Smooth muscle cell (in vitro differentiated cells): Measurements from ENCODE around the gene RIBC2. TPM values are rescaled to one million over a fixed set of nuclear protein-coding genes. Genes with fewer than 3 reads are reported as not detected.
A peak's percentile ranks its signal among the peaks of the same experiment; 100 is the strongest.
"Not testable (repeated sequence)": the region's sequence is repeated elsewhere in the genome, so short reads cannot be mapped to it uniquely, and the experiment has no call there.

Source experiments
- DNase-seq: peaks from one replicate; lab custom pipeline; 2025; ENCODE audit not compliant: unreplicated experiment; lab: John Stamatoyannopoulos, UW
- H2AFZ ChIP-seq: fragments of 200-600 bp; sonication (generic); 2 replicates; pipeline ENCODE4 v1.6.0; 2016; ENCODE audit warnings: antibody characterized with exemption, low read depth, mild to moderate bottlenecking
- H3F3A ChIP-seq: fragments of 200-600 bp; sonication (generic); 2 replicates; pipeline ENCODE4 v1.6.0; 2017; ENCODE audit warnings: antibody characterized with exemption, low read depth
- H3K27ac ChIP-seq: fragments of 200-600 bp; sonication (generic); 2 replicates; pipeline ENCODE4 v1.5.1; 2016; ENCODE audit warnings: low read depth, mild to moderate bottlenecking
- H3K27me3 ChIP-seq: fragments of 200-600 bp; sonication (generic); 2 replicates; pipeline ENCODE4 v1.6.1; 2016; ENCODE audit warnings: low read depth, mild to moderate bottlenecking
- H3K36me3 ChIP-seq: fragments of 200-600 bp; sonication (generic); 2 replicates; pipeline ENCODE4 v1.5.1; 2016; ENCODE audit warnings: low read depth
- H3K4me1 ChIP-seq: fragments of 200-600 bp; sonication (generic); 2 replicates; pipeline ENCODE4 v1.5.1; 2016; ENCODE audit warnings: low read depth
- H3K4me2 ChIP-seq: fragments of 200-600 bp; sonication (generic); 2 replicates; pipeline ENCODE4 v1.6.0; 2016; ENCODE audit warnings: mild to moderate bottlenecking
- H3K4me3 ChIP-seq: fragments of 200-600 bp; sonication (generic); 2 replicates; pipeline ENCODE4 v1.5.1; 2016; ENCODE audit warnings: mild to moderate bottlenecking
- H3K79me2 ChIP-seq: fragments of 200-600 bp; sonication (generic); 2 replicates; pipeline ENCODE4 v1.6.0; 2016; ENCODE audit warnings: low read depth, mild to moderate bottlenecking
- H3K9ac ChIP-seq: fragments of 200-600 bp; sonication (generic); 2 replicates; pipeline ENCODE4 v1.6.0; 2016; ENCODE audit warnings: low read depth
- H3K9me3 ChIP-seq: fragments of 200-600 bp; sonication (generic); replicated peaks from 2 replicates; pipeline ENCODE4 v1.5.1; 2016; ENCODE audit warnings: low read depth
- H4K20me1 ChIP-seq: fragments of 200-600 bp; sonication (generic); 2 replicates; pipeline ENCODE4 v1.6.0; 2016; ENCODE audit warnings: low read depth
- WGBS: methylation state at CpG from one replicate; pipeline ENCODE4 v1.1.7; 2016; ENCODE audit warnings: low lambda C conversion rate; 5-methylcytosine and 5-hydroxymethylcytosine counted together
- polyA plus RNA-seq: library from polyadenylated mRNA; unstranded; fragments of >200 nt; fragmentation: Nextera tagmentation; extraction: Ambion mirVana; gene quantifications from 2 replicates; pipeline ENCODE4 v1.2.1, GENCODE V29; 2016
- total RNA-seq: library from RNA; depleted of rRNA; stranded (reverse); fragments of >200 nt; gene quantifications from 2 replicates; pipeline ENCODE4 v1.2.3, GENCODE V29; 2014
- TF ChIP-seq, protein P1 (sequence below): fragments of 200-600 bp; sonication (generic); IDR thresholded peaks from 2 replicates; pipeline ENCODE4 v1.5.1; 2017; ENCODE audit warnings: borderline replicate concordance, mild to moderate bottlenecking, antibody characterized with exemption; ENCODE audit not compliant: insufficient read depth, poor library complexity, severe bottlenecking

The RIBC2 gene
- total and polyA plus RNA-seq, 2 experiments from 2014 or later, result 1.6 to 2.6 TPM

DNA sequence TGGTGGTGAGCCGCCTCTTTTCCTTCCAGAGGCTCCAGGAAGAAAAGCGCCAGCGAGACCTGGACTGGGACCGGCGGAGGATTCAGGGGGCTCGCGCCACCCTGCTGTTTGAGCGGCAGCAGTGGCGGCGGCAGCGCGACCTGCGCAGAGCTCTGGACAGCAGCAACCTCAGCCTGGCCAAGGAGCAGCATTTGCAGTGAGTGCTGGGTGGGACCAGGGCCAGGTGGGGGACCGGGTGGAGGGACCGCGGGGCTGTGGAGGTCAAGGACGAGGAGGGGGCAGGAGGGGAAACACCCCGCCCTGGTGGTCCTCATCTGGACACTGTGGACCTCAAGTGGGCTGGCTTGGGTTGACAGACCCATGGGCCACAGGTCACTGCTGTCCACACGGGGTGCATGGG lies 17.4 kb downstream of the RIBC2 start:
- Histone ChIP-seq H3K4me1 (peaks cover 4% of the 10 kb centered on the region), H3F3A (no peaks in the 10 kb centered on the region), H3K27ac (no peak overlapping the region), H3K9ac (no peak overlapping the region), H3K4me3 (no peak overlapping the region), H3K79me2 (no peaks in the 10 kb centered on the region), H3K27me3 (no peaks in the 10 kb centered on the region), H3K4me2 (no peak overlapping the region), H3K36me3 (no peaks in the 10 kb centered on the region), H3K9me3 (no peaks in the 10 kb centered on the region), H4K20me1 (no peaks in the 10 kb centered on the region), H2AFZ (no peak overlapping the region)
- TF ChIP-seq, protein P1, sequence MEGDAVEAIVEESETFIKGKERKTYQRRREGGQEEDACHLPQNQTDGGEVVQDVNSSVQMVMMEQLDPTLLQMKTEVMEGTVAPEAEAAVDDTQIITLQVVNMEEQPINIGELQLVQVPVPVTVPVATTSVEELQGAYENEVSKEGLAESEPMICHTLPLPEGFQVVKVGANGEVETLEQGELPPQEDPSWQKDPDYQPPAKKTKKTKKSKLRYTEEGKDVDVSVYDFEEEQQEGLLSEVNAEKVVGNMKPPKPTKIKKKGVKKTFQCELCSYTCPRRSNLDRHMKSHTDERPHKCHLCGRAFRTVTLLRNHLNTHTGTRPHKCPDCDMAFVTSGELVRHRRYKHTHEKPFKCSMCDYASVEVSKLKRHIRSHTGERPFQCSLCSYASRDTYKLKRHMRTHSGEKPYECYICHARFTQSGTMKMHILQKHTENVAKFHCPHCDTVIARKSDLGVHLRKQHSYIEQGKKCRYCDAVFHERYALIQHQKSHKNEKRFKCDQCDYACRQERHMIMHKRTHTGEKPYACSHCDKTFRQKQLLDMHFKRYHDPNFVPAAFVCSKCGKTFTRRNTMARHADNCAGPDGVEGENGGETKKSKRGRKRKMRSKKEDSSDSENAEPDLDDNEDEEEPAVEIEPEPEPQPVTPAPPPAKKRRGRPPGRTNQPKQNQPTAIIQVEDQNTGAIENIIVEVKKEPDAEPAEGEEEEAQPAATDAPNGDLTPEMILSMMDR, result no peak
- WGBS, result 90% methylated on average over 14 of the region's 19 CpGs
- DNase-seq, result no peak

DNA sequence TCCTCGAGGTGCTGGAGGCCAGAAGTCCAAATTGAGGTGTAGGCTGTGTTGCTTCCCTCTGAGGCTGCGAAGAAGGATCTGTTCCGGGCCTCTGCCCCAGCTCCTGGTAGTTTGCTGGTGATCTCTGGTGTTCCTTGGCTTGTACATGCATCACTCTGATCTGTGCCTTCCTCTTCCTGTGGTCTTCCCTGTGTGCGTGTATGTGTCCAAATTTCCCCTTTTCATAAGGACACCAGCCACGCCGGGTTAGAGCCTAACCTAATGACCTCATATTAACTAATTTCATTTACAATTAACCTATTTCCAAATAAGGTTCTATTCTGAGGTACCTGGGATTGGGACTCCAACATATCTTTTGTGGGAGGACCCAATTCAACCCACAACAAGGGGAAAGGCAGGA lies 21.5 kb downstream of the RIBC2 start:
- Histone ChIP-seq H3K27me3 (no peaks in the 10 kb centered on the region), H3K4me2 (no peak overlapping the region), H3K4me3 (no peak overlapping the region), H3K9me3 (no peaks in the 10 kb centered on the region), H3K4me1 (peaks cover 4% of the 10 kb centered on the region), H3K27ac (no peak overlapping the region), H4K20me1 (no peaks in the 10 kb centered on the region), H2AFZ (peak overlapping the region; percentile 78), H3K79me2 (no peaks in the 10 kb centered on the region), H3K9ac (no peak overlapping the region), H3F3A (no peaks in the 10 kb centered on the region), H3K36me3 (no peaks in the 10 kb centered on the region)
- TF ChIP-seq, protein P1, result no peak
- 97% methylated on average over 6 of the region's 6 CpGs for WGBS
- no peak for DNase-seq

DNA sequence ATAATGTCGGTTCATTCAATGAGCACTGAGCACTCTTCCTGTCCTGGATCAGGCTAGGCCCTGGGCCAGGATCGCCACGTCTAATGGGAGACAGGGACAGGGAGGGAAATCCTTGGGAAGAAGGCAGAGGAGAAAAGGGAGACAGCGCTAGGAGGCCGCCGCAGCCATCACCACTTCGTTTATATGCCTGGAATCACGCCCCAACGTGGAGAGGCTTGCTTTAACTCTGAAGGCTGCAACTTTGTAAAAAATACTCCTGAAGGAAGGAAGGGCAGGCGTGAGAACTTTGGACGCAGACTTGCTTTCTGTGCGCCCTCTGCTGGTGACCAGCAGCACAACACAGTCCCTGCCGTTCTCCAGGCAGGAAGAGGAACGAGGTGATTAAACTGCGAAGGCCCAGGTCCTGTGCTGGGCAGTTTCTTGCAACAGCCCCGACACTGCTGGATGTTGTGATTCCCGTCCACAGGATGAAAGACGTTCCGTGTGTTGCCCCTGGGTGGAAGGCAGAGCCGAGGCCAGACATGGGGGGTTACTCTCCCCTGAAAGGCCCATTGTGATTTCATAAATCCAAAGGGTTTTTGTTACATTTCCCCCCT lies 22.1 kb downstream of the RIBC2 start:
- Histone ChIP-seq H3K4me1 (peaks cover 4% of the 10 kb centered on the region), H3F3A (no peaks in the 10 kb centered on the region), H3K27ac (no peak overlapping the region), H3K36me3 (no peaks in the 10 kb centered on the region), H3K79me2 (no peaks in the 10 kb centered on the region), H4K20me1 (no peaks in the 10 kb centered on the region), H2AFZ (peak overlapping the region; percentile 78), H3K27me3 (no peaks in the 10 kb centered on the region), H3K4me3 (no peak overlapping the region), H3K4me2 (peak overlapping the region; percentile 67), H3K9ac (no peak overlapping the region), H3K9me3 (no peaks in the 10 kb centered on the region)
- WGBS, result 15% methylated on average over 20 of the region's 20 CpGs
- DNase-seq, result peak; percentile 62
- TF ChIP-seq, protein P1, result peak; percentile 94

DNA sequence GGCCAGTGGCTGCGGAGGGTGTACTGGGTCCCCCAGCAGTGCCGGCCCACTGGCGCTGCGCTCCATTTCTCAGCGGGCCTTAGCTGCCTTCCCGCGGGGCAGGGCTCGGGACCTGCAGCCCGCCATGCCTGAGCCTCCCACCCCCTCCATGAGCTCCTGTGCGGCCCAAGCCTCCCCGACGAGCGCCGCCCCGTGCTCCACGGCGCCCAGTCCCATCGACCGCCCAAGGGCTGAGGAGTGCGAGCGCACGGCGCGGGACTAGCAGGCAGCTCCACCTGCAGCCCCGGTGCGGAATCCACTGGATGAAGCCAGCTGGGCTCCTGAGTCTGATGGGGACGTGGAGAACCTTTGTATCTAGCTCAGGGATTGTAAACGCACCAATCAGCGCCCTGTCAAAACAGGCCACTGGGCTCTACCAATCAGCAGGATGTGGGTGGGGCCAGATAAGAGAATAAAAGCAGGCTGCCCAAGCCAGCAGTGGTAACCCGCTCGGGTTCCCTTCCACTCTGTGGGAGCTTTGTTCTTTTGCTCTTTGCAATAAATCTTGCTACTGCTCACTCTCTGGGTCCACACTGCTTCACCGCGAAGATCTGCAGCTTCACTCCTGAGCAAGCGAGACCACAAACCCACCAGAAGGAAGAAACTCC lies 23.5 kb downstream of the RIBC2 start:
- not testable (repeated sequence) for DNase-seq, H3K4me3 ChIP-seq, H3K27me3 ChIP-seq, H2AFZ ChIP-seq, H3F3A ChIP-seq, H3K79me2 ChIP-seq, H3K36me3 ChIP-seq, H3K4me2 ChIP-seq, H3K9ac ChIP-seq, H3K9me3 ChIP-seq, H4K20me1 ChIP-seq, H3K4me1 ChIP-seq, H3K27ac ChIP-seq
- WGBS, result 95% methylated on average over 22 of the region's 34 CpGs
